Measurements from ENCODE around the gene C22orf31.

DNA sequence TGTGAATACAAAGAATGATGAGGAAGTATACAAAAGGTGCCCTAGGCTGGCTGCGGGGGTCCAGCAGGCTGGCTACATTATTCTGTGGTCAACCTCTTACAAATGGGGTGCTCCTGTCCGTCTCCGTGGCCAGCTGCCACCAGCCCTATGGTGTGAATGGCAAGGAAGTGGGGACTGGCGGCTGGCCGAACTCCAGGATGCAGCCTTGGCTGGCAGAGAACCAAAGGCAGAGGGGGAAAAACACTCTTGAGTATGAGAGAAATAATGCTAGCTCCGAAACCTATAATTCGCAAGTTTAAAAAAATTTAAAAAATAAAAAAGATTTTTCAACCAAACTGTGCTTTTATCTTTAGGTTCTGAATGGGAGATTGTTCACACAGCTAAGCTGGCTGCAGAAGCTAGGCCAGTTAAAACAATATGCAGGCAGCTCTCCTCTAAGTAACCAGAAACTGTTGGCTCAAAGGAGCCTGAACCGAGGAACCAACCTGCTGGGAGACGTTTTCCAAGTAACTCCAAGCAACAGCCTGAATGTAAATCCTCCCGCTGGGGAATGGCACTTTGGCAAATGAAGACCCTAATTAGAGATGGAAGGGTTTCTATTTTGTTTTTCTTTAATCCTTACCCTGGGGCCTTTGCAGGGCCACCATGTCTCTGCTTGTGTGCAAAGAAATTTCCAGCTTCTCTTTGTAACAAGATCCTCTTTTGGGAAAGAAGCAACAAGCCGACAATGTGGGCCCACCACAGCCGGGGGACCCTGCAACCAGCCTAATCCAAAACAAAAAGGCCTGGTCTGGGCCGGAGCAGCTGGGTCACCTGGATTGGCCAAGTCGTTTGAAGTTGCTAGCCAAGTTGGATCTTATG lies 50.2 kb downstream of the C22orf31 start:
- no peak for TF ChIP-seq CTCF (IDR thresholded peaks at IDR 0.05; ENCODE audit: low read depth, low read length, poor library complexity, severe bottlenecking)
- TF ChIP-seq EZH2phosphoT487 (IDR thresholded peaks at IDR 0.05; ENCODE audit: borderline replicate concordance, low read length): no peak

Measured in DOHH2 (cell line).